ENCODE results near the gene HTD2. TPM values are rescaled to one million over a fixed set of nuclear protein-coding genes. Genes with fewer than 3 reads are reported as not detected.

HTD2 gene
- total RNA-seq, 1 donor from 2014 or later, result 6.5 TPM

DNA sequence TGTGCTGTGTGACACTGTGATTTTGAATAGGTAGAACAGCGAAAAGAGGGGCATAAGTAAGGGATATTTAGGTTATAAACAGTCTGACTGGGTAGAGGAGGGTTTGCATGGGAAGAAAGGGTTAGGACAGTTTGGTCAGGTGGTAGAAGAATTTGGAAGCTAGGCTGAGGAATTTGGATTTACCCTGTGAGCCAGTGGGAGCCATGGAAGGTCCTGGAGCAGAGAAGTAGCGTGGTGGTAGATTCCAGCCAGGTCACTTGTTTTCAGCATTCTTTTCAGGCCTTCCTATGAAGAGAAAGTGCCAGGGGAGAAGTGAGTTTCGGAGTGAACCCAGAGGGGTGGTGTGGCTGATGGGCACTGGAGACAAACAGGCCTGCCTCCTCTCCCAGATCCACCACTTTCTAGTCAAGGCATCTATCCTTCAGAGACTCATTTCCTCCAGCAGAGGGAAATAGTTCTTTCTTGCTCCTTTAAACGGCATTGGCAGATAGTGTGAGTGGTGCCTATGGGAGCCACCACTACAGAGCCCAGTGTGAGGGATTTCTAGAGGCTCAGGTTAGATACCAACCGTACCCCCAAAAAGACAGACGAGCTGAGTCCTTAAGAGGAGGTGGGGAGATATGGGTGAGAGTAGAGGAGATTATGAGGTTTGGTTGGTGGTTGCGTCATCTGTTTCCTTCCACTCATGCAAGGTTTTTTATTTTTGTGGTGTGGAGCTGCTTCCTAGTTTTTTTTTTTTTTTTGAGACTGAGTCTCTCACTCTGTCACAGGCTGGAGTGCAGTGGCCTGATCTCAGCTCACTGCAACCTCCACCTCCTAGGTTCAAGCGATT, 47.6 kb downstream of the HTD2 start:
- no peak for DNase-seq (ENCODE audit: extremely low read depth, low read depth, low spot score)

GRCh38 chr3:58355179-58355578, 48.9 kb downstream of the HTD2 start:
- no peak for DNase-seq (ENCODE audit: extremely low read depth, low read depth, low spot score)

GRCh38 chr3:58356054-58356453, 49.7 kb downstream of the HTD2 start:
- no peak for DNase-seq (ENCODE audit: extremely low read depth, low read depth, low spot score)

GRCh38 chr3:58357402-58357801, 51.1 kb downstream of the HTD2 start:
- no peak for DNase-seq (ENCODE audit: extremely low read depth, low read depth, low spot score)

DNA sequence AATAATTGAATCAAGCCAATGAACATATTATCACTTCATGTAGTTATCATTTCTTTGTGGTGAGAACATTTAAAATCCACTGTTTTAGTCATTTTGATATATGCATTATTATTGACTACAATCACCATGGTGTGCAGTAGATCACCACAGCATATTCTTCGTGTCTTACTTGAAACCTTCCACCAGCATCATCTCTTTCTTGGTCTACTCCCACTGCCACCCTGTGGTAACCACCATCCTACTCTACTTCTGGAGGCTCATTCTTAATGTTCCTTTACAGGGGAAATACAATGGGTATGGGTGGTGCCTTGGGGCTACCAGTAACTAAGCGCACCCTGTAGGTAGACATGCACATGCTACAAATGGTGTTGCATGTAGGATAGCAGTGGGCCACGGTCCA, 51.8 kb downstream of the HTD2 start:
- DNase-seq (ENCODE audit: extremely low read depth, low read depth, low spot score), result no peak

DNA sequence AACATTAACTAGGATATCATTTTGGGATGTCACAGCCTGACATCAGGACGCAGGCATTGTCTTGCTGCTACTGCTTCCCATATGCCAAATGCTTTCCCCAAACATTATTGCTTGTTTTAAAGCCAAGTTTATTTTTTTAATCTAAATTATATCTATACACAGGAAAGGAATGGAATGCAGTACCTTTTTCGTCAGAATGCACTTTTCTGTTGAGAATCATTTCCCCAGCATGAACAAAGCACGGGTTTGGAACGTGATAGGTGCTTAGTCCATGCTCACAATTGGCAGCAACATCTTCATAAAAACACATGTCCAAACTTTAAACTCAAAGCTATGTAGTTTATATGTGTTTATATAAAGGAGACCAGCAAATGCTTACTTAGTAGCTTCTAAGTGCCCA, 52.5 kb downstream of the HTD2 start:
- no peak for DNase-seq (ENCODE audit: extremely low read depth, low read depth, low spot score)

GRCh38 chr3:58359621-58360020, 53.3 kb downstream of the HTD2 start:
- no peak for DNase-seq (ENCODE audit: extremely low read depth, low read depth, low spot score)

DNA sequence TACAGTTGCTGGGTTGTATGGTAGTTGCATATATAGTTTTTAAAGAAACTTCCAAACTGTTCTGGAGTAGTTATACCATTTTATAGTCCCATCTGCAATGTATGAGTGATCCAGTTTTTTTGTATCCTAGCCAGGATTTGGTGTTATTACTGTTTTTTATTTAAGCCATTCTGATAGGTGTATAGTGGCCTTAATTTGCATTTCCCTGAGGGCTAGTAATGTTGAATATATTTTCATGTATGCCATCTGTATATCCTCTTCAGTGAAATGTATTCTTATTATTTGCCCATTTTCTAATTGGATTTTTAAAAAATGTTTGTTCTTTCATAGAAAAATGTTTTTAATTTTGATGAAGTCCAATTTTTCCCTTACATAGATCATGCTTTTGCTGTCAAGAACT, 55.5 kb downstream of the HTD2 start:
- DNase-seq (ENCODE audit: extremely low read depth, low read depth, low spot score), result no peak

GRCh38 chr3:58366699-58367098, 60.4 kb downstream of the HTD2 start:
- DNase-seq (ENCODE audit: extremely low read depth, low read depth, low spot score), result no peak

- DNase-seq (ENCODE audit: extremely low read depth, low read depth, low spot score), result no peak
These were observed 62.7 kb downstream of the HTD2 start for GRCh38 chr3:58369038-58369437.

Other genes starting within 250 kb of the HTD2 start
- gene DNASE1L3, start 95.5 kb upstream of the HTD2 start, total RNA-seq, result 0.78 and 1.5 TPM in 2 replicates
- 8.4 and 9.5 TPM in 2 replicates for gene ABHD6, start 68.7 kb upstream of the HTD2 start, total RNA-seq
- 6.5 and 9.1 TPM in 2 replicates for gene RPP14, start 275 bp upstream of the HTD2 start, total RNA-seq
- gene PXK, start 26.4 kb downstream of the HTD2 start, total RNA-seq, result 20.8 and 21.9 TPM in 2 replicates
- gene PDHB, start 127.3 kb downstream of the HTD2 start, total RNA-seq, result 59.5 and 60.0 TPM in 2 replicates
- 5.8 and 7.1 TPM in 2 replicates for gene KCTD6, start 185.6 kb downstream of the HTD2 start, total RNA-seq
- 0.10 and 4.7 TPM in 2 replicates for gene ACOX2, start 230.7 kb downstream of the HTD2 start, total RNA-seq

Data from glomerular endothelial cell (primary cell).